Heart right ventricle (tissue), 16 donors: Measurements from ENCODE around the gene SLIT3. TPM values are rescaled to one million over a fixed set of nuclear protein-coding genes. Genes with fewer than 3 reads are reported as not detected.
A peak's percentile ranks its signal among the peaks of the same experiment; 100 is the strongest.

Source experiments
- ATAC-seq, 8 donors: fragments of 200-7000 bp; cut with Tn5 transposase; one replicate each; pipeline ENCODE4 v1.9.1; 2020; ENCODE audit warnings: mild to moderate bottlenecking in 8 of 8, moderate library complexity in 8 of 8, moderate number of reproducible peaks in 1 of 8
- DNase-seq, 2 donors: peaks; one replicate each; pipeline ENCODE4 v3.0.0-alpha.2; 2020
- H3K27ac ChIP-seq, 10 donors: fragments of 200-600 bp; sonication (generic) in 2 of 10; one replicate each; pipeline versions ENCODE4 v1.5.0 to v1.8.0; 2020 to 2022; ENCODE audit warnings: mild to moderate bottlenecking in 3 of 10
- H3K27me3 ChIP-seq, 7 donors: fragments of 200-600 bp; one replicate each; pipeline ENCODE4 v1.8.0; 2021 to 2022; ENCODE audit warnings: mild to moderate bottlenecking in 2 of 7
- H3K36me3 ChIP-seq, 9 donors: fragments of 200-600 bp; sonication (generic) in 1 of 9; one replicate each; pipeline versions ENCODE4 v1.5.0 to v1.8.0; 2020 to 2022; ENCODE audit warnings: mild to moderate bottlenecking in 2 of 9
- H3K4me1 ChIP-seq, 9 donors: fragments of 200-600 bp; sonication (generic) in 1 of 9; one replicate each; pipeline versions ENCODE4 v1.5.0 to v1.8.0; 2020 to 2022; ENCODE audit warnings: mild to moderate bottlenecking in 4 of 9
- H3K4me3 ChIP-seq, 10 donors: fragments of 200-600 bp; sonication (generic) in 2 of 10; one replicate each; pipeline versions ENCODE4 v1.5.0 to v1.8.0; 2020 to 2022; ENCODE audit warnings: mild to moderate bottlenecking in 7 of 10, moderate library complexity in 2 of 10
- H3K9me3 ChIP-seq, 11 donors: fragments of 200-600 bp in 10 of 11; sonication (generic) in 2 of 11; one replicate each; pipeline versions ENCODE4 v1.5.0 to v1.8.0; 2013 to 2022; ENCODE audit warnings: mild to moderate bottlenecking in 2 of 11, control low read depth in 1 of 11, moderate library complexity in 1 of 11
- CTCF ChIP-seq, 9 donors: fragments of 200-600 bp; sonication (generic) in 2 of 9; IDR thresholded peaks; one replicate each; pipeline versions ENCODE4 v1.5.0 to v1.8.0; 2021 to 2022; ENCODE audit warnings: antibody characterized with exemption in 9 of 9, mild to moderate bottlenecking in 5 of 9, moderate library complexity in 1 of 9
- WGBS, 2 donors: extraction: QIAGEN DNeasy Blood & Tissue Kit; methylation state at CpG; one replicate each; pipeline ENCODE4 v1.1.7; 2013; ENCODE audit warnings: inconsistent platforms in 1 of 2; 5-methylcytosine and 5-hydroxymethylcytosine counted together
- intact Hi-C, 10 donors: fragments of 100-400 bp; cut with DNase I; formaldehyde crosslinking; loops; one replicate each; pipeline versions ENCODE4 v1.11.1 to v1.14.2; 2022
- polyA plus RNA-seq, 2 donors: library from polyadenylated mRNA; stranded (reverse); fragments of 200-250 nt; gene quantifications; one replicate each; pipeline ENCODE4 v1.2.3, GENCODE V29; 2013
- total RNA-seq, 10 donors: library from RNA; stranded (reverse); fragmentation: NEBNext Ultra II Directional in 3 of 10; extraction: Animal tissue kit (Norgen Biotek cat#: 25700) in 3 of 10; gene quantifications; one replicate each; pipeline versions ENCODE4 v1.2.1 to v1.2.4, GENCODE V29; 2021 to 2023
- donor health status: Arrhythmogenic right ventricular cardiomyopathy.
- donor health status: ischemic (EF 13 %, LVEDD 7.1; RV severe dilation, severe dysfunction).
- donor health status: healthy with polysubstance abuse.
- donor health status: DM: no; HTN: yes; CAD: no.
- donor health status: DM: no; HTN: no; CAD: no.
- donor health status: ischemic (EF 25% LVEDD 6.9; RV normal size, moderate dysfunction).
- donor health status: ischemic (EF 25% LVEDD 5.7; RV mildly dilated, moderate dysfunction).
- donor health status: healthy.
- donor health status: DM: yes; HTN: yes; CAD: no.
- donor health status: Ischemic cardiomyopathy.
- donor health status: ischemic (EF 35%, LVEDD 5.7; RV mildly dilated, moderate dysfunction).
- donor health status: nonischemic (EF 11% LVEDD 7.7; RV severe dilation, severe dysfunction).
- donor health status: DM: yes; HTN: yes; CAD: no.
- donor health status: PGD.
- donor health status: ischemic (EF 29% LVEDD 5.4; RV normal size, mild dysfunction).
- donor health status: nonischemic (EF 23%, LVEDD 6.1; RV moderate dilation, normal function).

The SLIT3 gene
- total and polyA plus RNA-seq, 12 donors, result 2.0 to 29.2 (median 12.1) TPM

- no peak for DNase-seq
- no peak for TF ChIP-seq CTCF (IDR thresholded peaks at IDR 0.05)
- no peaks in the 10 kb centered on the region for H3K27me3 ChIP-seq
- intact Hi-C loops, result loop anchor here in 1 of 10 donors (5.0 kb wide), 1 partner anchor 41 kb away; no protein-coding TSS in a partner anchor
- WGBS, 2 donors, result 32 to 41% methylated on average over 3 of the region's 3 CpGs
- H3K27ac ChIP-seq, result peak overlapping the region in 4 of 10 donors; percentile 4 to 39 (median 14)
- H3K36me3 ChIP-seq, result no peaks in the 10 kb centered on the region
- peaks cover 0 to 16% (median 3%) of the 10 kb centered on the region in 9 donors for H3K4me1 ChIP-seq
- H3K4me3 ChIP-seq, result no peak overlapping the region
- ATAC-seq, result peak in 5 of 8 donors; percentile 45 to 60 (median 52)
- no peaks in the 10 kb centered on the region for H3K9me3 ChIP-seq
Observed at GRCh38 chr5:168830833-168831232, 470.1 kb downstream of the SLIT3 start.

GRCh38 chr5:168829922-168830417, 471.0 kb downstream of the SLIT3 start:
- TF ChIP-seq CTCF (IDR thresholded peaks at IDR 0.05), result no peak
- Histone ChIP-seq H3K9me3 (no peaks in the 10 kb centered on the region), H3K4me3 (no peak overlapping the region), H3K27me3 (no peaks in the 10 kb centered on the region), H3K4me1 (peaks cover 0 to 16% (median 3%) of the 10 kb centered on the region in 9 donors), H3K27ac (no peak overlapping the region), H3K36me3 (no peaks in the 10 kb centered on the region)
- 96% methylated on average over 4 of the region's 4 CpGs for WGBS, 2 donors
- intact Hi-C loops, result loop anchor here in 1 of 10 donors (5.0 kb wide), 1 partner anchor 42 kb away; no protein-coding TSS in a partner anchor
- ATAC-seq (no peak), DNase-seq (no peak)

GRCh38 chr5:168829044-168829443, 471.9 kb downstream of the SLIT3 start:
- 61% methylated on average over 5 of the region's 5 CpGs for WGBS, 2 donors
- intact Hi-C loops, result no loop called here
- no peaks in the 10 kb centered on the region for H3K36me3 ChIP-seq
- no peak for TF ChIP-seq CTCF (IDR thresholded peaks at IDR 0.05)
- no peak for DNase-seq
- H3K9me3 ChIP-seq, result no peaks in the 10 kb centered on the region
- H3K4me1 ChIP-seq, result peaks cover 0 to 16% (median 3%) of the 10 kb centered on the region in 9 donors
- peak in 1 of 8 donors; percentile 2 for ATAC-seq
- no peak overlapping the region for H3K4me3 ChIP-seq
- no peaks in the 10 kb centered on the region for H3K27me3 ChIP-seq
- no peak overlapping the region for H3K27ac ChIP-seq

GRCh38 chr5:168827636-168828035, 473.3 kb downstream of the SLIT3 start:
- ATAC-seq (no peak), DNase-seq (no peak)
- H3K27me3 ChIP-seq, result no peaks in the 10 kb centered on the region
- no peaks in the 10 kb centered on the region for H3K9me3 ChIP-seq
- H3K36me3 ChIP-seq, result no peaks in the 10 kb centered on the region
- intact Hi-C loops, result no loop called here
- 85 to 93% methylated on average over 3 of the region's 3 CpGs for WGBS, 2 donors
- no peak overlapping the region for H3K27ac ChIP-seq
- TF ChIP-seq CTCF (IDR thresholded peaks at IDR 0.05), result no peak
- peaks cover 0 to 18% (median 5%) of the 10 kb centered on the region in 9 donors for H3K4me1 ChIP-seq
- no peak overlapping the region for H3K4me3 ChIP-seq
